A549 (cell line): ENCODE results near the gene CTNNA1.

Source experiments
- CTCF ChIP-seq: fragments of >200 bp; sonication (Bioruptor Twin); formaldehyde crosslinking; IDR thresholded peaks from 3 replicates; pipeline ENCODE4 v1.5.1; 2016
- HES2 ChIP-seq: fragments of >200 bp; sonication (Bioruptor Twin); formaldehyde crosslinking; IDR thresholded peaks from 2 replicates; pipeline ENCODE4 v1.6.1; 2016
- MAX ChIP-seq: IDR thresholded peaks from 2 replicates; pipeline ENCODE4 v1.6.1; 2012
- RAD21 ChIP-seq, 2 experiments: fragments of >200 bp in 1 of 2; sonication (Bioruptor Twin) in 1 of 2; formaldehyde crosslinking in 1 of 2; IDR thresholded peaks in 1 of 2; conservative IDR thresholded peaks in 1 of 2; 2 replicates in 1 of 2; 3 replicates in 1 of 2; pipeline ENCODE4 v1.6.1; 2012 to 2018; ENCODE audit warnings: inconsistent platforms in 1 of 2
- SMC3 ChIP-seq: fragments of >200 bp; sonication (Bioruptor Twin); formaldehyde crosslinking; IDR thresholded peaks from 3 replicates; pipeline ENCODE4 v1.6.1; 2018; ENCODE audit warnings: inconsistent platforms

GRCh38 chr5:138873466-138874221, 120.4 kb downstream of the CTNNA1 start:
- no peak for TF ChIP-seq HES2
- TF ChIP-seq CTCF, result no peak
- no peak for TF ChIP-seq RAD21 (conservative IDR thresholded peaks at IDR 0.05 in 1 of 2, IDR thresholded peaks at IDR 0.05 in 1 of 2)
- no peak for TF ChIP-seq MAX
- TF ChIP-seq SMC3, result no peak
